Left lung (tissue), 10 donors: ENCODE measurements around the gene PRMT1. TPM values are rescaled to one million over a fixed set of nuclear protein-coding genes. Genes with fewer than 3 reads are reported as not detected.

ENCODE experiments used
- ATAC-seq: fragments of 200-7000 bp; cut with Tn5 transposase; one replicate; pipeline ENCODE4 v1.9.1; 2020; ENCODE audit warnings: moderate library complexity
- DNase-seq, 4 donors: peaks; one replicate each; pipeline ENCODE4 v3.0.0-alpha.2; 2013 to 2020
- H3K27ac ChIP-seq, 2 donors: fragments of 200-600 bp; sonication (generic) in 1 of 2; one replicate each; pipeline versions ENCODE4 v1.5.0 to v1.8.0; 2020 to 2021
- H3K27me3 ChIP-seq, 2 donors: fragments of 200-600 bp; sonication (generic) in 1 of 2; one replicate each; pipeline versions ENCODE4 v1.5.0 to v1.8.0; 2020 to 2021
- H3K36me3 ChIP-seq, 2 donors: fragments of 200-600 bp; sonication (generic) in 1 of 2; one replicate each; pipeline versions ENCODE4 v1.5.0 to v1.8.0; 2020 to 2021
- H3K4me1 ChIP-seq, 2 donors: fragments of 200-600 bp; one replicate each; pipeline ENCODE4 v1.8.0; 2021
- H3K4me3 ChIP-seq, 2 donors: fragments of 200-600 bp; sonication (generic) in 1 of 2; one replicate each; pipeline versions ENCODE4 v1.5.0 to v1.8.0; 2020 to 2021; ENCODE audit warnings: mild to moderate bottlenecking in 1 of 2
- H3K9me3 ChIP-seq, 2 donors: fragments of 200-600 bp; sonication (generic) in 1 of 2; one replicate each; pipeline versions ENCODE4 v1.5.0 to v1.8.0; 2020 to 2021
- intact Hi-C, 2 donors: fragments of 100-400 bp; cut with DNase I; formaldehyde crosslinking; loops; one replicate each; pipeline versions ENCODE4 v1.11.2 to v1.14.2; 2022
- polyA plus RNA-seq, 6 donors: library from polyadenylated mRNA; unstranded; fragments of 120-200 nt; gene quantifications; one replicate each; pipeline ENCODE4 v1.2.1, GENCODE V29; 2013; ENCODE audit not compliant: insufficient read length in 6 of 6
- total RNA-seq, 2 donors: library from RNA; stranded (reverse); fragmentation: NEBNext Ultra II Directional; extraction: Animal tissue kit (Norgen Biotek cat#: 25700); gene quantifications; one replicate each; pipeline ENCODE4 v1.2.1, GENCODE V29; 2021
- TF ChIP-seq, protein P1 (sequence below), 2 donors: fragments of 200-600 bp; sonication (generic) in 1 of 2; IDR thresholded peaks; one replicate each; pipeline versions ENCODE4 v1.5.0 to v1.8.0; 2021; ENCODE audit warnings: antibody characterized with exemption in 2 of 2
- donor health status: DM: no; HTN: yes; CAD: no.
- donor health status: DM: no; HTN: no; CAD: no.

PRMT1 gene
- total and polyA plus RNA-seq, 8 donors, result 79.3 to 258 (median 221) TPM

DNA sequence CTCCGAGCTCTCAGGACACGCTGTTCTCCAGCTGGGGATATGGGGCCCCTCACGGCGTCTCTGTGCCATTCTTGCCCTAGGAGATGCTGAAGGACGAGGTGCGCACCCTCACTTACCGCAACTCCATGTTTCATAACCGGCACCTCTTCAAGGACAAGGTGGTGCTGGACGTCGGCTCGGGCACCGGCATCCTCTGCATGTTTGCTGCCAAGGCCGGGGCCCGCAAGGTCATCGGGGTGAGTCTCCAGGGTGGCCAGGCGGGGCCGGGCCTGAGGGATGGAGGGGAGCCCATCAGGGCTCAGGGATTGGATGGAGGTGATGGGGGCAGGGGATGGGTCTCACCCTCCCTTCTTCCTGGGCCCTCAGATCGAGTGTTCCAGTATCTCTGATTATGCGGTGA is 4.8 kb downstream of the PRMT1 start:
- peaks cover 15 to 38% of the 10 kb centered on the region in 2 donors for H3K4me1 ChIP-seq

GRCh38 chr19:49682274-49682673 is 5.2 kb downstream of the PRMT1 start:
- intact Hi-C loops, result no loop called here
- no peaks in the 10 kb centered on the region for H3K27me3 ChIP-seq
- H3K4me3 ChIP-seq, result no peak overlapping the region
- peaks cover 15 to 40% of the 10 kb centered on the region in 2 donors for H3K4me1 ChIP-seq
- peaks cover 0 to 69% of the 10 kb centered on the region in 2 donors for H3K36me3 ChIP-seq
- TF ChIP-seq, protein P1, sequence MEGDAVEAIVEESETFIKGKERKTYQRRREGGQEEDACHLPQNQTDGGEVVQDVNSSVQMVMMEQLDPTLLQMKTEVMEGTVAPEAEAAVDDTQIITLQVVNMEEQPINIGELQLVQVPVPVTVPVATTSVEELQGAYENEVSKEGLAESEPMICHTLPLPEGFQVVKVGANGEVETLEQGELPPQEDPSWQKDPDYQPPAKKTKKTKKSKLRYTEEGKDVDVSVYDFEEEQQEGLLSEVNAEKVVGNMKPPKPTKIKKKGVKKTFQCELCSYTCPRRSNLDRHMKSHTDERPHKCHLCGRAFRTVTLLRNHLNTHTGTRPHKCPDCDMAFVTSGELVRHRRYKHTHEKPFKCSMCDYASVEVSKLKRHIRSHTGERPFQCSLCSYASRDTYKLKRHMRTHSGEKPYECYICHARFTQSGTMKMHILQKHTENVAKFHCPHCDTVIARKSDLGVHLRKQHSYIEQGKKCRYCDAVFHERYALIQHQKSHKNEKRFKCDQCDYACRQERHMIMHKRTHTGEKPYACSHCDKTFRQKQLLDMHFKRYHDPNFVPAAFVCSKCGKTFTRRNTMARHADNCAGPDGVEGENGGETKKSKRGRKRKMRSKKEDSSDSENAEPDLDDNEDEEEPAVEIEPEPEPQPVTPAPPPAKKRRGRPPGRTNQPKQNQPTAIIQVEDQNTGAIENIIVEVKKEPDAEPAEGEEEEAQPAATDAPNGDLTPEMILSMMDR (IDR thresholded peaks at IDR 0.05), result no peak
- no peaks in the 10 kb centered on the region for H3K9me3 ChIP-seq
- no peak for ATAC-seq
- DNase-seq, result no peak
- H3K27ac ChIP-seq, result no peak overlapping the region

More for the DNA sequence above, 4.8 kb downstream of the PRMT1 start:
- Histone ChIP-seq H3K36me3 (peaks cover 0 to 65% of the 10 kb centered on the region in 2 donors), H3K27ac (no peak overlapping the region), H3K4me3 (no peak overlapping the region), H3K9me3 (no peaks in the 10 kb centered on the region), H3K27me3 (no peaks in the 10 kb centered on the region)
- TF ChIP-seq, protein P1 (IDR thresholded peaks at IDR 0.05), result no peak
- intact Hi-C loops, result no loop called here
- no peak for ATAC-seq
- DNase-seq, result no peak

DNA sequence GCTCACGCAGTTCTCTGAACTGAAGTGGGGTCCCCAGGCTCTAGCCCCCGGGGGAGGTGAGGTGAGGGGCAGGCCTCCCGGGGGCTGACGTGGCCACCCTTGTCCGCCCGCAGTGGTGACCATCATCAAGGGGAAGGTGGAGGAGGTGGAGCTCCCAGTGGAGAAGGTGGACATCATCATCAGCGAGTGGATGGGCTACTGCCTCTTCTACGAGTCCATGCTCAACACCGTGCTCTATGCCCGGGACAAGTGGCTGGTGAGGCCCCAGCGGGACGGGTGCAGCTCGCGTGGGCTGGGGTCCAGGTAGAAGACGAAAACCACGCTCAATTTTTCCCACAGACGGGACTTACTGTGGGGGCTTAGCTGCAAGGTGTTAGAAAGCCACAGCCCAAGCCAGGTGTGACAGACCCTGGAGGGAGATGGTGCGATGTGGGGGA is 6.8 kb downstream of the PRMT1 start:
- peaks cover 0 to 1% of the 10 kb centered on the region in 2 donors for H3K27me3 ChIP-seq
- peaks cover 12 to 30% of the 10 kb centered on the region in 2 donors for H3K4me1 ChIP-seq
- no peak for ATAC-seq
- no peak for DNase-seq
- intact Hi-C loops, result no loop called here
- H3K9me3 ChIP-seq, result no peaks in the 10 kb centered on the region
- TF ChIP-seq, protein P1 (IDR thresholded peaks at IDR 0.05), result no peak
- H3K4me3 ChIP-seq, result no peak overlapping the region
- peaks cover 0 to 81% of the 10 kb centered on the region in 2 donors for H3K36me3 ChIP-seq
- no peak overlapping the region for H3K27ac ChIP-seq

GRCh38 chr19:49684251-49684982 is 7.3 kb downstream of the PRMT1 start:
- H3K36me3 ChIP-seq, result peaks cover 0 to 81% of the 10 kb centered on the region in 2 donors
- no peaks in the 10 kb centered on the region for H3K9me3 ChIP-seq
- no peak overlapping the region for H3K4me3 ChIP-seq
- DNase-seq (peak in 1 of 4 donors; percentile 79), ATAC-seq (no peak)
- intact Hi-C loops, result no loop called here
- TF ChIP-seq, protein P1 (IDR thresholded peaks at IDR 0.05), result peak in 1 of 2 donors; percentile 9
- H3K4me1 ChIP-seq, result peaks cover 8 to 30% of the 10 kb centered on the region in 2 donors
- peaks cover 0 to 7% of the 10 kb centered on the region in 2 donors for H3K27me3 ChIP-seq
- H3K27ac ChIP-seq, result no peak overlapping the region

DNA sequence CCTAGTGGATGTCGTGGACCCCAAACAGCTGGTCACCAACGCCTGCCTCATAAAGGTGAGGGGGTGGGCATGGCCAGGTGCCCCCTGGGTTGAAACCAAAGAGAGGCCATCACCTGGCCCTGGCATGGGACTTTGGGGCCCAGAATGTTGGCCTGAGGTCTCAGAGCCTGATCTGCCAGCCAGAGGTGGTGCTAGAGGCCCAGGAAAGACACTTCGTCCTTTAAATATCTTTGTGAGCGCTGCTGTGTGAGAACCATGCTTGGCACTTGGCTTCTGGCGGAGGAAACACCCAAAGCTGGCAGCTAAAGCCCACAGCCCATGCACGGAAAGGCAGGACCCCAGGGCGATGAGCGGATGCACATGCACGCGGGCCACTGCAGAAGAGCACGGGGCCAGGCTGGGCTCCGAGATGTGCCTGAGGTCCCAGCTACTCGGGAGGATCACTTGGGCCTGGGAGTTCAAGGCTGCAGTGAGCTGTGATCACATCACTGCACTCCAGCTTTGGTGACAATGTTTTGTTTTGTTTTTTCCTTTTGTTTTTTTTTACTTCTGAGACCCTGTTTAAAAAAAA is 8.0 kb downstream of the PRMT1 start:
- H3K27ac ChIP-seq, result no peak overlapping the region
- no peak for ATAC-seq
- no peak overlapping the region for H3K4me3 ChIP-seq
- TF ChIP-seq, protein P1 (IDR thresholded peaks at IDR 0.05), result no peak
- no peak for DNase-seq
- intact Hi-C loops, result no loop called here
- no peaks in the 10 kb centered on the region for H3K9me3 ChIP-seq
- H3K27me3 ChIP-seq, result peaks cover 0 to 14% of the 10 kb centered on the region in 2 donors
- H3K36me3 ChIP-seq, result peaks cover 0 to 81% of the 10 kb centered on the region in 2 donors
- H3K4me1 ChIP-seq, result peaks cover 13 to 30% of the 10 kb centered on the region in 2 donors
